ENCODE results near the gene MPG.
"Not testable (repeated sequence)": the region's sequence is repeated elsewhere in the genome, so short reads cannot be mapped to it uniquely, and the experiment has no call there.

The MPG gene

DNA sequence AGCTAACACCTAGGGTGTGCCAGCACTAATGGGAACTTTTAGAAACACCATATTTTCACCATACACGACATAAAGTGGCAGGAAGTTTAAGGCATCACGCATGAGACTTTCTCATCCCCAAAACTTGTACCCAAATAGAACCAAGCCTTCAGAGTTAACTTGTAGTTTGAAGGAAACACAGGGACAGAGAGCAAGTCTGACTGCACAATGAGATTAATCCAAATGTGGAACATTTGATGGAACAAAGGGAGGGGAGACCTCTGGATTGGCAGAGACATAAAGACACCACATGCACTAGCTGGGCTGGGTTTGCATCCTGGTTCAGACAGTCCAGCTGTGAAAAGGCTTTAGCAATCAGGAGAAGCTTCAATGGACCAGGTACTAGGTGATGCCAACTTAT is 36.3 kb downstream of the MPG start:
- no peak for DNase-seq

DNA sequence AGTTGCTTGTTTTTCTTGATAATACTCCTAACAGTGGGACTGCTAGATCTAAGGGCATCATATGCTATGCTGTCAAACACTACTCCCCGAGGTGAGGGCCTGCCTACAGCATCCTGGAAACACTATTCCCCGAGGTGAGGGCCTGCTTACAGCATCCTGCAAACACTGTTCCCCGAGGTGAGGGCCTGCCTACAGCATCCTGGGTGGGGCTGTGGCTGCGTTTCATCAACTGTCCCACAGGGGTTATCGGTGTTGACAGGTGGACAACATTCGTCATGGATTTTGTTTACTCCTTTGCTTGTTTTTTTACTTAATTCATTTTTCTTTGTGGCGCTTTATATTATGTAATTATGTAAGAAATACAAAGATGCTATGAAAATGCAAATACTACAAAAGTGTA is 38.0 kb downstream of the MPG start:
- no peak for DNase-seq

DNA sequence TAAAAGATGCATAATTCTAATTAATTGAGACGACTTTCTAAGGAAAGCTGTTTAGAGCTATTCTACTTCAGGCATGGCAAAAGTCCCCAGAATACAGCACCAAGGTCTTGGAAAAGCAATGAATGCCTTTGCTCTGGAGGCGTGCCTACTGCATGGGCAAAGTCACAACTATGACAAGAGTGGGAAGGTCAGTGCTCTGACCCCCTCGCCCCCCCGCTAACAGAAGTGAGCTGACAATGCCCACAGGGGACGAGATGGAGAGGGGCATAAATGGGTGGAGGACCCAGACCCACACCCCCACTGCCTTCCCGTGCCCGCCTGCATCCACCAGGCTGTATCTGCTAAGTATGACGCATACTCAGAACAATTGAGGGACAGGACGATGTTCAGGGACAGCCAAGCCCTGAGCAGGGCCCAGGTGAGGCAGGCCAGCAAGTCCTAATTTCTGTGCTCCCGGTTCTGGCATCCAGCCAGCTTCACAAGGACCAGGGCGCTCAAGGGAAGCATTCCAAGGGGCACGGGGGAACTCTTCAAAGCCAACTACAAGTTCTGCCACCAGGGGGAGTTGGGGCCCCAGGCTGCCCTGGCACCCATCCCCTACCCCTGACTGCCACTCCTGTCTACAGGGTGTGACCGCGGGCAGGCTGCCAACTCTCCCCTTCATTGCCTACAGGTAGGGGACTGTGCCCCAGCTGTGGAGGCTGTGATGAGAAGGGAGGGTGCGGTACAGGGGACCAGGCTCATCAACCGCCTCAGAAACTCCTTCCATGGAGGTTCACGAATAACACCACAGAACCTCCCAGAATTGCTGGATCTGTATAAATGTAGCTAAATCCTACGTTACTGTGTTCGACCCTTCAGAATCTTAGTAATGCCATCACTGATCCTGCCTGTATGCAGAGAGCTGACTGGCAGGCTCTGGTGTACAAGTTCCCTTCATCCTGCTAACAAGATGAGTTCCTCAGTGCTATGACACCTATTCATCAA is 39.6 kb downstream of the MPG start:
- peak; percentile 46 for DNase-seq

DNA sequence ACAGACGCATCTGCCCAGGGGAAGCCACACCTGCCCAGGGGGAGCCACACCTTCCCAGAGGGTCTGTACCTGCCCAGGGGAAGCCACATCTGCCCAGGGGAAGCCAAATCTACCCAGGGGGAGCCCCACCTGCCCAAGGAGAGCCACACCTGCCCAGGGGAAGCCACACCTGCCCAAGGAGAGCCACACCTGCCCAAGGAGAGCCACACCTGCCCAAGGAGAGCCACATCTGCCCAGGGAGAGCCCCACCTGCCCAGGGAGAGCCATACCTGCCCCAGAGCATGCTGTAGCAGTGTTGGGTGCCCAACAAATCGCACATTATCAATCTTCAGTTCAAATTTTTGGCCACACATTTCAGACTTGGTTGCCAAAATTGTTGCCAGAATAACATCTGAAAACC is 40.8 kb downstream of the MPG start:
- no peak for DNase-seq

GRCh38 chr16:119295-119694 is 41.3 kb downstream of the MPG start:
- DNase-seq, result no peak

GRCh38 chr16:119835-120491 is 41.9 kb downstream of the MPG start:
- DNase-seq, result no peak

GRCh38 chr16:120756-121155 is 42.7 kb downstream of the MPG start:
- DNase-seq, result no peak

- DNase-seq, result no peak
Measured at GRCh38 chr16:122361-122760, 44.3 kb downstream of the MPG start.

DNA sequence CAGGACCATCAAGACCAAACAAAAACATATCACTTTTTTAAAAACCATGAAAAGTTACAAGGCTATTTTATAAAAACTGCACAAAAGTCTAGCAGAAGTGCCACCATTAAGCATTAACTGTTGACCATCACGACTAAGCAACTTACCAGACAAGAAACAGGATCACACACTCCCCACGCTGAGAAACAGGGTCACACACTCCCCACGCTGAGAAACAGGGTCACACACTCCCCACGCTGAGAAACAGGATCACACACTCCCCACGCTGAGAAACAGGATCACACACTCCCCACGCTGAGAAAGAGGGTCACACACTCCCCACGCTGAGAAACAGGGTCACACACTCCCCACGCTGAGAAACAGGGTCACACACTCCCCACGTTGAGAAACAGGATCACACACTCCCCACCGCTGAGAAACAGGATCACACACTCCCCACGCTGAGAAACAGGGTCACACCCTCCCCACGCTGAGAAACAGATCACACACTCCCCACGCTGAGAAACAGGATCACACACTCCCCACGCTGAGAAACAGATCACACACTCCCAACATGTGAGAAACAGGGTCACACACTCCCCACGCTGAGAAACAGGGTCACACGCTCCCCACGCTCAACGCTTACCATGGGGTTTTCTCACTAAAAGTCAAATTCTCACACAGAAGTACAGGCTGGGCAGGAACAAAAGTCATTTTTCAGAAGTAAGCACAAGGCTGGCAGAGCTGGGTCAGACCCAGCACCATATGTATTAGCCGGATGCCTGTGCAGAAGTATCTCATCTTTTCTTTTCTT is 45.7 kb downstream of the MPG start:
- DNase-seq, result not testable (repeated sequence)

- DNase-seq, result no peak
Measured at GRCh38 chr16:125011-125410, 47.0 kb downstream of the MPG start.

GRCh38 chr16:129075-129474 is 51.0 kb downstream of the MPG start:
- no peak for DNase-seq

GRCh38 chr16:130533-131173 is 52.6 kb downstream of the MPG start:
- no peak for DNase-seq

DNA sequence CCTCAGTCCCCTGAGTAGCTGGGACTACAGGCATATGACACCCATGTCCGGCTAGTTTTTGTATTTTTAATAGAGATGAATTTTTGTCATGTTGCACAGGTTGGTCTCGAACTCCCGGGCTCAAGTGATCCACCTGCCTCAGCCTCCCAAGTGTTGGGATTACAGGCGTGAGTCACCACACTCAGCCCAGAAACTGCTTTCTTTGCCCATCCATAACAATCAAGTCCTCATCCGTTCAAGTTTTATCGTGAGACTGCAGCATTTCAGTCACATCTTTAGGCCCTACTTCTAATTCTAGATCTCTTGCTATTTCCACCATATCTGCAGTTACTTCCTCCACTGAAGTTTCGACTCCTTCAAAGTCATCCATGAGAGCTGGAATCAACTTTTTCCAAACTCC is 54.1 kb downstream of the MPG start:
- DNase-seq, result no peak

- no peak for DNase-seq
Measured at GRCh38 chr16:133716-134115, 55.7 kb downstream of the MPG start.
